ENCODE data around the gene GARIN5A. TPM values are rescaled to one million over a fixed set of nuclear protein-coding genes. Genes with fewer than 3 reads are reported as not detected.
"Not testable (repeated sequence)": the region's sequence is repeated elsewhere in the genome, so short reads cannot be mapped to it uniquely, and the experiment has no call there.

The GARIN5A gene
- total and polyA plus RNA-seq, 2 experiments from 2014 or later = 0.20 TPM; not detected in 1

DNA sequence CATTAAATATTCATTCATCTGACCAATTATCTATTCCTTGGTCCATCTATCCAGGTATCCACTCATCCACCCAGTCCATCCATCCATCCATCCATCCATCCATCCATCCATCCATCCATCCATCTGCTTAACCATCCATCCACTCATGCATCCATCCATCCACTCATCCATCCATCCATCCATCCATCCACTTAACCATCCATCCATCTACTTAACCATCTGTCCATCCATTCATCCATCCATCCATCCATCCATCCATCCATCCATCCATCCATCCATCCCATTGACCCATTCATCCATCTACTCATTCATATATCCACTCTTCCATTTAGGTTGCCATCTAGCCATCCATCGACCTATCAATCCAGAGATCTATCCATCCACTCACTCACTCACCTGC is 32.6 kb downstream of the GARIN5A start:
- no peaks in the 10 kb centered on the region for H3K4me1 ChIP-seq (ENCODE audit: insufficient read depth)
- no peak overlapping the region for H3K27ac ChIP-seq
- in situ Hi-C loops (cut with MboI) = no loop called here
- H3K4me3 ChIP-seq = no peak overlapping the region
- H3K9me3 ChIP-seq (ENCODE audit: low read depth) = no peaks in the 10 kb centered on the region
- H3K79me2 ChIP-seq (ENCODE audit: insufficient read depth) = no peaks in the 10 kb centered on the region
- H3K4me2 ChIP-seq (ENCODE audit: unreplicated experiment) = no peak overlapping the region
- no peaks in the 10 kb centered on the region for H3K9me2 ChIP-seq (ENCODE audit: insufficient read depth)
- H3K36me3 ChIP-seq (ENCODE audit: low read depth) = no peaks in the 10 kb centered on the region
- no peak overlapping the region for H2AFZ ChIP-seq
- H3K9ac ChIP-seq = no peak overlapping the region
- WGBS, 2 experiments (ENCODE audit: low coverage in 1 of 2, low lambda C conversion rate in 2 of 2, missing lambda C conversion rate in 2 of 2) = 2 to 7% methylated on average over 1 of the region's 1 CpG
- no peaks in the 10 kb centered on the region for H3F3A ChIP-seq (ENCODE audit: insufficient read depth)
- no peaks in the 10 kb centered on the region for H4K20me1 ChIP-seq (ENCODE audit: insufficient read depth)
- TF ChIP-seq EZH2 (IDR thresholded peaks at IDR 0.05; ENCODE audit: insufficient read depth, poor library complexity, severe bottlenecking) = no peak
- TF ChIP-seq EZH2phosphoT487 (IDR thresholded peaks at IDR 0.05; ENCODE audit: insufficient read depth, low read depth) = no peak
- no peaks in the 10 kb centered on the region for H3K27me3 ChIP-seq (replicated peaks; ENCODE audit: insufficient read depth)
- DNase-seq = no peak

DNA sequence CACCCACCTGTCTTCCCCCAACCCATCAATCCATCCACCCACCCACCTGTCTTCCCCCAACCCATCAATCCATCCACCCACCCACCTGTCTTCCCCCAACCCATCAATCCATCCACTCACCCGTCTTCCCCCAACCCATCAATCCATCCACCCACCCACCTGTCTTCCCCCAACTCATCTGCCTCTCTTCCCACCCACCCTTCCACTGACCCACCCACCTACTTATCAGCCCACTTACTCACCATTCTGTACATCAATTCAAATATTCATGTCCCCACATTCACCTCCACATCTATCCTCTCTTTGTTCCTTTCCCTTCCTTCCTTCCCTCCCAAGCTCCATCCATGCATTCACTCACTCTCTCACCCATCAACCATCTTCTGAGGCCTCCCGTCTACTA is 37.5 kb downstream of the GARIN5A start:
- H3K4me3 ChIP-seq; H4K20me1 ChIP-seq (ENCODE audit: insufficient read depth); H3K79me2 ChIP-seq (ENCODE audit: insufficient read depth); H3K9ac ChIP-seq; H3K4me2 ChIP-seq (ENCODE audit: unreplicated experiment); H3K36me3 ChIP-seq (ENCODE audit: low read depth); H2AFZ ChIP-seq; H3K9me2 ChIP-seq (ENCODE audit: insufficient read depth); H3K4me1 ChIP-seq (ENCODE audit: insufficient read depth); H3K9me3 ChIP-seq (ENCODE audit: low read depth); DNase-seq; H3K27ac ChIP-seq; H3F3A ChIP-seq (ENCODE audit: insufficient read depth); in situ Hi-C loops (cut with MboI); H3K27me3 ChIP-seq (replicated peaks; ENCODE audit: insufficient read depth): not testable (repeated sequence)
- 9 to 47% methylated on average over 1 to 2 of the region's 2 CpGs for WGBS, 2 experiments (ENCODE audit: low coverage in 1 of 2, low lambda C conversion rate in 2 of 2, missing lambda C conversion rate in 2 of 2)

DNA sequence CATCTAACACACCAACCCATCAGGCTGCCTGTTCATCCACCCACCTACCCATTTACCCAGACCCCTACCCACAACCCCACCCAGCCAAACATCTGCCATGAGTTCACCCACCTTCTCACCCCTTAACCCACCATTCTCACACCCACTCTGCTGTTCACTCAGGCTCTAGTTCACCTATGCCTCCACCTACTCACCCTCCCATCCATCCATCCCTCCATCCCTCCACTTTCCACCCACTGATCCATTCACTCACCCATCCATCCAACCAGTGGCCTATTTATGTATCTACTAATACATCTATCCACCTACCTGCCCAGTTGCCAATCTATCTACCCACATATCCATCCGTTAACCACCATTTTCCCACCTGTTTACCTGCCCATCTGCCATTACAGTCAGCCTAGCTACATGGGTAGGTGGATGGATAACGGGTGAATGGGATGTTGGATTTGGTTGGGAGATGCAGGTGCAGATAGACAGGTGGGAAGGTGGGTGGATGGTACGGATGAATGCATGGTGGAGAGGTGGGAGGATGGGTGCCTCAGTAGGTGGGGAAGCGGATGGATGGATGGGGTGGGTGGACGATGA is 38.7 kb downstream of the GARIN5A start:
- H3K27me3 ChIP-seq (replicated peaks; ENCODE audit: insufficient read depth) = peaks cover 14% of the 10 kb centered on the region
- no peak overlapping the region for H2AFZ ChIP-seq
- H3F3A ChIP-seq (ENCODE audit: insufficient read depth) = no peaks in the 10 kb centered on the region
- H4K20me1 ChIP-seq (ENCODE audit: insufficient read depth) = no peaks in the 10 kb centered on the region
- H3K9me3 ChIP-seq (ENCODE audit: low read depth) = no peaks in the 10 kb centered on the region
- TF ChIP-seq EZH2phosphoT487 (IDR thresholded peaks at IDR 0.05; ENCODE audit: insufficient read depth, low read depth) (no peak), EZH2 (IDR thresholded peaks at IDR 0.05; ENCODE audit: insufficient read depth, poor library complexity, severe bottlenecking) (no peak)
- H3K79me2 ChIP-seq (ENCODE audit: insufficient read depth) = no peaks in the 10 kb centered on the region
- 42 to 48% methylated on average over 5 of the region's 5 CpGs for WGBS, 2 experiments (ENCODE audit: low coverage in 1 of 2, low lambda C conversion rate in 2 of 2, missing lambda C conversion rate in 2 of 2)
- no peaks in the 10 kb centered on the region for H3K4me1 ChIP-seq (ENCODE audit: insufficient read depth)
- no peak overlapping the region for H3K4me2 ChIP-seq (ENCODE audit: unreplicated experiment)
- H3K27ac ChIP-seq = no peak overlapping the region
- no peak overlapping the region for H3K4me3 ChIP-seq
- in situ Hi-C loops (cut with MboI) = no loop called here
- no peak overlapping the region for H3K9ac ChIP-seq
- DNase-seq = no peak
- H3K9me2 ChIP-seq (ENCODE audit: insufficient read depth) = no peaks in the 10 kb centered on the region
- H3K36me3 ChIP-seq (ENCODE audit: low read depth) = no peaks in the 10 kb centered on the region

DNA sequence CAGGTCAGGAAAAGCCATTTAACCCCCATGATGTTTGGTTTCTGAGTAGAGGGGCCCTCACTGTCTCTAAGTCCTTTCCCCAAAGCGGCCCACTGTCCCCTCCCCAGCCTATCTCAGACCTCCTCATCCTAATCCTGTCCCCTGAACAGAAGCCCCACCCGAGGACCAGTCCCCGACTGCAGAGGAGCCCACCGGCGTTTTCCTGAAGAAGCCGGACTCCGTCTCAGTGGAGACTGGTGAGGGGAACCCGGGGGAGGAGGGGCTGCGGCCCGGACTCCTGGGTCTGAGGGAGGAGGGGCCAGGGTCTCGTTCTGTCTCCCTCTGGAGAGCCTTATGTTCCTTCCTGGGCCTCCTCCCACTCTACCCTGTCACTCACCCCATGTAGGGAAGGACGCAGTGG is 41.0 kb downstream of the GARIN5A start:
- no peak for DNase-seq
- TF ChIP-seq EZH2 (IDR thresholded peaks at IDR 0.05; ENCODE audit: insufficient read depth, poor library complexity, severe bottlenecking) = no peak
- TF ChIP-seq EZH2phosphoT487 (IDR thresholded peaks at IDR 0.05; ENCODE audit: insufficient read depth, low read depth) = no peak
- Histone ChIP-seq H3K9ac (no peak overlapping the region), H3K27me3 (replicated peaks; ENCODE audit: insufficient read depth) (peaks cover 30% of the 10 kb centered on the region), H3K9me2 (ENCODE audit: insufficient read depth) (no peaks in the 10 kb centered on the region), H3K36me3 (ENCODE audit: low read depth) (no peaks in the 10 kb centered on the region), H3K4me3 (no peak overlapping the region), H4K20me1 (ENCODE audit: insufficient read depth) (no peaks in the 10 kb centered on the region), H2AFZ (no peak overlapping the region), H3K79me2 (ENCODE audit: insufficient read depth) (no peaks in the 10 kb centered on the region), H3K27ac (no peak overlapping the region), H3K4me1 (ENCODE audit: insufficient read depth) (no peaks in the 10 kb centered on the region), H3F3A (ENCODE audit: insufficient read depth) (no peaks in the 10 kb centered on the region), H3K9me3 (ENCODE audit: low read depth) (no peaks in the 10 kb centered on the region), H3K4me2 (ENCODE audit: unreplicated experiment) (no peak overlapping the region)
- WGBS, 2 experiments (ENCODE audit: low coverage in 1 of 2, low lambda C conversion rate in 2 of 2, missing lambda C conversion rate in 2 of 2) = 60 to 70% methylated on average over 6 to 12 of the region's 12 CpGs
- in situ Hi-C loops (cut with MboI) = no loop called here

DNA sequence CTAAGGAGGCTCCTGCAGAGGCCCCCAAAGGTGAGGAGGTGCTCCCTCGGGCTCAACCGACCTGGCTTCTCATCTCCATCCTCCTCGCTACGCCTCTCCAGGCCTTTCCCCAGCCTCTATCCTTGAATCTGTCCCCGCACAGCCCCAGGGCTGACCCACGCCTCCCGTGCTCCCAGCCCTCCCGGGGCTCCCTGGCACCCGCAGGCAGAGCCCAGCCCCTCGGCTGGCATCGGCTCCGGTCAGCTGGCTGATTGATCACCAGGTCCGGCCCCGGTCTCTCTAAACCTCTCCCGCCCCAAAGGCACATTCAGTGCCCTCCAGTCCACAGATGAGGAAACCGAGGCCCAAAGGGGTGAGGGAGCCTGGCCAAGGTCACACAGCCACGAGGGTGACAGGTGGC is 41.4 kb downstream of the GARIN5A start:
- Histone ChIP-seq H3K9me2 (ENCODE audit: insufficient read depth) (no peaks in the 10 kb centered on the region), H3F3A (ENCODE audit: insufficient read depth) (no peaks in the 10 kb centered on the region), H3K4me3 (no peak overlapping the region), H3K9me3 (ENCODE audit: low read depth) (no peaks in the 10 kb centered on the region), H3K9ac (no peak overlapping the region), H3K4me1 (ENCODE audit: insufficient read depth) (no peaks in the 10 kb centered on the region), H2AFZ (no peak overlapping the region), H3K27me3 (replicated peaks; ENCODE audit: insufficient read depth) (peaks cover 34% of the 10 kb centered on the region), H3K4me2 (ENCODE audit: unreplicated experiment) (no peak overlapping the region), H3K36me3 (ENCODE audit: low read depth) (no peaks in the 10 kb centered on the region), H4K20me1 (ENCODE audit: insufficient read depth) (no peaks in the 10 kb centered on the region), H3K79me2 (ENCODE audit: insufficient read depth) (no peaks in the 10 kb centered on the region), H3K27ac (no peak overlapping the region)
- no peak for DNase-seq
- in situ Hi-C loops (cut with MboI) = no loop called here
- TF ChIP-seq EZH2 (IDR thresholded peaks at IDR 0.05; ENCODE audit: insufficient read depth, poor library complexity, severe bottlenecking) (no peak), EZH2phosphoT487 (IDR thresholded peaks at IDR 0.05; ENCODE audit: insufficient read depth, low read depth) (no peak)
- 59 to 68% methylated on average over 16 to 17 of the region's 17 CpGs for WGBS, 2 experiments (ENCODE audit: low coverage in 1 of 2, low lambda C conversion rate in 2 of 2, missing lambda C conversion rate in 2 of 2)

Data from GM23248 (cell line).